Hepatocyte (in vitro differentiated cells): ENCODE measurements around the gene COPE.

Experiments used
- CTCF ChIP-seq: fragments of 200-600 bp; sonication (generic); IDR thresholded peaks from 2 replicates; pipeline ENCODE4 v1.5.1; 2016; ENCODE audit warnings: antibody characterized with exemption, mild to moderate bottlenecking; ENCODE audit not compliant: poor library complexity
- EZH2 ChIP-seq: fragments of 200-600 bp; sonication (generic); IDR thresholded peaks from 2 replicates; pipeline ENCODE4 v1.6.1; 2016; ENCODE audit warnings: antibody characterized with exemption, mild to moderate bottlenecking, borderline replicate concordance

- TF ChIP-seq CTCF, result no peak
- no peak for TF ChIP-seq EZH2
Observed at GRCh38 chr19:18897094-18898029, 21.8 kb downstream of the COPE start.
